Esophagus squamous epithelium (tissue), 5 donors: Measurements from ENCODE around the gene CBFA2T2. TPM values are rescaled to one million over a fixed set of nuclear protein-coding genes. Genes with fewer than 3 reads are reported as not detected.

Experiments used
- DNase-seq: peaks from one replicate; lab custom pipeline; 2025; lab: John Stamatoyannopoulos, UW
- H3K27ac ChIP-seq, 4 donors: fragments of 200-600 bp; sonication (generic); one replicate each; pipeline ENCODE4 v1.5.1; 2016 to 2019; ENCODE audit warnings: mild to moderate bottlenecking in 1 of 4
- H3K27me3 ChIP-seq, 4 donors: fragments of 200-600 bp; sonication (generic); 1 replicate in 3 of 4; 2 replicates in 1 of 4; pipeline versions ENCODE4 v1.5.1 to v1.6.0; 2017 to 2021; ENCODE audit warnings: antibody characterized with exemption in 1 of 4
- H3K36me3 ChIP-seq, 3 donors: fragments of 200-600 bp; sonication (generic); one replicate each; pipeline ENCODE4 v1.5.1; 2016 to 2019
- H3K4me1 ChIP-seq, 3 donors: fragments of 200-600 bp; sonication (generic); one replicate each; pipeline ENCODE4 v1.5.1; 2017 to 2019
- H3K4me3 ChIP-seq, 4 donors: fragments of 200-600 bp; sonication (generic); 1 replicate in 3 of 4; 2 replicates in 1 of 4; pipeline ENCODE4 v1.5.1; 2016 to 2019; ENCODE audit warnings: mild to moderate bottlenecking in 2 of 4, moderate library complexity in 1 of 4
- H3K9me3 ChIP-seq, 3 donors: fragments of 200-600 bp; sonication (generic); one replicate each; pipeline ENCODE4 v1.5.1; 2016 to 2019
- CTCF ChIP-seq, 6 experiments: fragments of 450-650 bp in 4 of 6; fragments of 200-600 bp in 2 of 6; sonication (generic) in 2 of 6; IDR thresholded peaks; one replicate each; pipeline ENCODE4 v1.5.1; 2016 to 2019; ENCODE audit warnings: antibody characterized with exemption in 6 of 6, mild to moderate bottlenecking in 4 of 6, moderate library complexity in 4 of 6
- POLR2A ChIP-seq, 4 donors: fragments of 450-650 bp; IDR thresholded peaks; one replicate each; pipeline ENCODE4 v1.6.1; 2017; ENCODE audit warnings: antibody characterized with exemption in 4 of 4, mild to moderate bottlenecking in 4 of 4, moderate library complexity in 3 of 4
- WGBS, 2 donors: methylation state at CpG; one replicate each; pipeline ENCODE4 v1.1.5; 2018; 5-methylcytosine and 5-hydroxymethylcytosine counted together
- intact Hi-C: fragments of 100-400 bp; cut with DNase I; formaldehyde crosslinking; loops from one replicate; pipeline ENCODE4 v1.15.0; 2022
- total RNA-seq, 4 donors: library from RNA; depleted of rRNA; stranded (reverse); fragments of >200 nt; gene quantifications; one replicate each; pipeline ENCODE4 v1.1.0, GENCODE V29; 2016
- donor health status: DM: yes; HTN: yes; CAD: no.

CBFA2T2 gene
- total RNA-seq, 4 donors from 2014 or later: 10.5 to 15.6 (median 10.8) TPM

DNA sequence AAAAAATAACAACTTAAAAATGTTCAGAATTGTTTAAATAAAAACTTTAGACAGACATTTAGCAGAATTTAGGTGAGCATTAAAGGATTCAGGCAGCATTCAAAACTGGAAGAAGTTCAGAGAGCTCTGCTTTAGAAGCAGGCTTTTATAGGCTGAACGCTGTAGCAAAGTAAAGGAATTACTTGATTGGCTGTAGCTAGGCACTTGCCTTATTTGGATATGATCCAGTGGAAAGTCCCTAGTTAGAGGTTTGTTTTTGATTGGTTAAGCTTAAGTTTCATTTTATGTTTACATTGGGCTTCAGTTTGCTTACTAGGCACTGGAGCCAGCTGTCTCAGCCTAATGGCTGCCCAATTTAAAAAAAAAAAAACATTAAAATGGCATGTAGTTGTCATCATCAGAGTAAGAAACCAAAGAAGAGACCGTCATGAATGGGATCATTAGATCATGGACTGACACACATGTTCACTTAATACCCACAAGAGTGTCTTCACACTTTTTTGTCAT lies 65.1 kb downstream of the CBFA2T2 start:
- H3K4me3 ChIP-seq: peak overlapping the region in 2 of 4 donors; percentile 5 to 25
- no peak for DNase-seq
- peaks cover 0 to 21% (median 0%) of the 10 kb centered on the region in 3 donors for H3K36me3 ChIP-seq
- H3K27me3 ChIP-seq: no peaks in the 10 kb centered on the region
- peaks cover 7 to 55% (median 13%) of the 10 kb centered on the region in 3 donors for H3K4me1 ChIP-seq
- no peak for TF ChIP-seq CTCF (IDR thresholded peaks at IDR 0.05)
- TF ChIP-seq POLR2A (IDR thresholded peaks at IDR 0.05): no peak
- peak overlapping the region; percentile 37 to 81 (median 60) for H3K27ac ChIP-seq
- 3 to 4% methylated on average over 2 of the region's 2 CpGs for WGBS, 2 donors
- no peaks in the 10 kb centered on the region for H3K9me3 ChIP-seq
- intact Hi-C loops: no loop called here

- Histone ChIP-seq H3K36me3 (peaks cover 0 to 18% (median 0%) of the 10 kb centered on the region in 3 donors), H3K27ac (peak overlapping the region; percentile 33 to 81 (median 54)), H3K4me3 (no peak overlapping the region), H3K4me1 (peaks cover 7 to 55% (median 13%) of the 10 kb centered on the region in 3 donors), H3K27me3 (no peaks in the 10 kb centered on the region), H3K9me3 (no peaks in the 10 kb centered on the region)
- no peak for DNase-seq
- no peak for TF ChIP-seq CTCF (IDR thresholded peaks at IDR 0.05)
- no peak for TF ChIP-seq POLR2A (IDR thresholded peaks at IDR 0.05)
- intact Hi-C loops: no loop called here
- 90 to 93% methylated on average over 3 of the region's 3 CpGs for WGBS, 2 donors
Measured at GRCh38 chr20:33555755-33556154, 65.9 kb downstream of the CBFA2T2 start.

DNA sequence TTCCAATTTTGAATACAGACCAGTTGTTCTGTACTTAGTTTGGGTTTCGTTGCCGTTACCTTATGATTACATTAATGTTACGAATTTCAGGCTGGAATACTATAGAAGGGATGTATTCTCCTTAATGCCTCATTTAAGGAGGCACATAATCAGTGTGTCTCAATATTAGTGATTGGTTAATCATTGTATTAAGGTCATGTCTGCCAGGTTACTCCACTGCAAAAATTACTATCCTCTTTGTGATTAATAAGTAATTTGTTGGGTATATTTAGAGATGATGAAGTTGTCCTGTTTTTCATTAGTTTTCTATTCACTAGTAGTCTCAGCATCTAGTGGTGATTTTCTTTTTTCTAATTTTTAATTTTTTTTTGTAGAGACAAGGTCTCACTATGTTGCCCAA lies 66.3 kb downstream of the CBFA2T2 start:
- no peaks in the 10 kb centered on the region for H3K27me3 ChIP-seq
- H3K9me3 ChIP-seq: no peaks in the 10 kb centered on the region
- TF ChIP-seq POLR2A (IDR thresholded peaks at IDR 0.05) (no peak), CTCF (IDR thresholded peaks at IDR 0.05) (no peak)
- H3K27ac ChIP-seq: peak overlapping the region in 2 of 4 donors; percentile 72 to 81
- no peak overlapping the region for H3K4me3 ChIP-seq
- DNase-seq: no peak
- peaks cover 7 to 57% (median 13%) of the 10 kb centered on the region in 3 donors for H3K4me1 ChIP-seq
- intact Hi-C loops: no loop called here
- 91 to 92% methylated on average over 3 of the region's 3 CpGs for WGBS, 2 donors
- peaks cover 0 to 15% (median 0%) of the 10 kb centered on the region in 3 donors for H3K36me3 ChIP-seq

- H3K36me3 ChIP-seq: peaks cover 0 to 15% (median 0%) of the 10 kb centered on the region in 3 donors
- no peak overlapping the region for H3K27ac ChIP-seq
- no peak for DNase-seq
- TF ChIP-seq POLR2A (IDR thresholded peaks at IDR 0.05) (no peak), CTCF (IDR thresholded peaks at IDR 0.05) (no peak)
- intact Hi-C loops: no loop called here
- no peaks in the 10 kb centered on the region for H3K9me3 ChIP-seq
- 88 to 91% methylated on average over 9 of the region's 9 CpGs for WGBS, 2 donors
- H3K4me3 ChIP-seq: no peak overlapping the region
- peaks cover 13 to 57% (median 21%) of the 10 kb centered on the region in 3 donors for H3K4me1 ChIP-seq
- H3K27me3 ChIP-seq: no peaks in the 10 kb centered on the region
Measured at GRCh38 chr20:33558348-33559144, 68.7 kb downstream of the CBFA2T2 start.

DNA sequence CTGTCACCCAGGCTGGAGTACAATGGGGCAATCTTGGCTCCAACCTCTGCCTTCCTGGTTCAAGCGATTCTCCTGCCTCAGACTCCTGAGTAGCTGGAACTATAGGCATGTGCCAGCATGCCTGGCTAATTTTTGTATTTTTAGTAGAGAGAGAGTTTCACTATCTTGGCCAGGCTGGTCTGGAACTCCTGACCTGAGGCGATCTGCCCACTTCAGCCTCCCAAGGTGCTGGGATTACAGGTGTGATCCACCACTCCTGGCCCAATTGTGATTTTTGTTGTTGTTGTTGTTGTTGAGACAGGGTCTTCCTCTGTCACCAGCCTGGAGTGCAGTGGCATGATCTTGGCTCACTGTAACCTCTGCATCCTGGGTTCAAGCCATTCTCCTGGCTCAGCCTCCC lies 69.3 kb downstream of the CBFA2T2 start:
- peaks cover 13 to 57% (median 19%) of the 10 kb centered on the region in 3 donors for H3K4me1 ChIP-seq
- H3K36me3 ChIP-seq: peaks cover 0 to 15% (median 0%) of the 10 kb centered on the region in 3 donors
- DNase-seq: no peak
- WGBS, 2 donors: 36 to 61% methylated on average over 1 to 2 of the region's 2 CpGs
- intact Hi-C loops: no loop called here
- no peaks in the 10 kb centered on the region for H3K9me3 ChIP-seq
- H3K27ac ChIP-seq: peak overlapping the region in 1 of 4 donors; percentile 38
- no peak for TF ChIP-seq POLR2A (IDR thresholded peaks at IDR 0.05)
- no peak for TF ChIP-seq CTCF (IDR thresholded peaks at IDR 0.05)
- H3K27me3 ChIP-seq: no peaks in the 10 kb centered on the region
- H3K4me3 ChIP-seq: no peak overlapping the region
